Measurements from ENCODE around the gene GPR3. TPM values are rescaled to one million over a fixed set of nuclear protein-coding genes. Genes with fewer than 3 reads are reported as not detected.
A peak's percentile ranks its signal among the peaks of the same experiment; 100 is the strongest.

GPR3 gene
- total RNA-seq, 1 experiment from 2014 or later, result 0.65 TPM

DNA sequence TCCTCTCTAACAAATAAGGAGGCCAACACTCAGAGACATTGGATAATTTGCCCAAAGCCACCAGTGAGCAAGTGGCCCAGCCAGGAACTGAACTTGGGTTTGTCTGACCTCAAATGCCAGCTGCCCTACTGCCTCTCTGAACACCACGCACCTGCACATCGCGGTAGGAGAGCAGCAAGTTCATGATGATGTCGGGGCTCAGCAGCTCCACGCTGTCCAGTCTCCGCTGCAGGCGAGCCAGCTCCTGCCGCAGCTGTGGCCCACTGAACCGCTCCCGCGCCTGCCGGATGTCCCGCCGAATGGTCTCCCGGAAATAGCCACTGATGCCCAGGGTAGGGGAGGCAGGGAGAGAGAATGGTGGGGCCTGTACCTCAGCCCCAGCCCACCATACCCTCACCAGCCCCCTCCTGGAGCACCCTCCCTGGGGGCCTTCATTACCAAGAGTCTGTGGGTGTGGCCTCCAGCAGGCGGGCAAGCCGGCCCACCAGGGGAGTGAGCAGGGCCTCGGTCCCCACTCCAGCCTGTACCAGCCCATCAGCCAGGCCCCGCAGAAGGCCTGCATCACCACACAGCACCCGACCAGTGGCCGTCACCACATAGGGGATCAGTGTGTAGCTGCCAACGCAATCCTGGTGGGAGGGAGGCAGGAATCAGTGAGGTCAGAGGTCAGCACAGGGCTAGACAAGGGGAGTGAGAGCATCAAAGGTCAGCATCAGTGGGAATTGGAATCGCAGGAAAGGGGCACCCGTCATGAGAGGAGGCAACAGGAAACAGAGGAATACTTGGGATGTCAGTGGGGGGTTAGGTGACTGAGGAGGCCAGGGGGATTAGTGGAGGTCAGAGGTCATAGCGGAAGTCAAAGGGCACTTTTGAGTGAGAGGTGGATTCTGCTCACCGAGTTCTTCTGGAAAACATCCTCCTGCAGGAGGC, 28.4 kb upstream of the GPR3 start:
- ChIA-PET CTCF (interaction anchor here (1.0 to 3.2 kb wide), 2 partner anchors 24 to 65 kb away, joined by 4 to 31 read pairs; no protein-coding TSS in a partner anchor), POLR2A (interaction anchor here (4.0 to 4.1 kb wide), 2 partner anchors 10 to 19 kb away, joined by 24 to 29 read pairs; partner anchors contain the start of gene CD164L2)
- no TSS peak for BruUV-seq (replicated peaks)
- intact Hi-C loops (cut with micrococcal nuclease), result no loop called here
- DNase-seq (ENCODE audit: unreplicated experiment), result no peak
- no peaks in the 10 kb centered on the region for H3K27me3 Mint-ChIP-seq (ENCODE audit: insufficient read depth, unreplicated experiment)
- no peak overlapping the region for H3K27ac Mint-ChIP-seq (ENCODE audit: low read depth, unreplicated experiment)
- H3K4me3 Mint-ChIP-seq (ENCODE audit: unreplicated experiment), result peak overlapping the region; percentile 54
- peaks cover 31% of the 10 kb centered on the region for H3K36me3 Mint-ChIP-seq (ENCODE audit: insufficient read depth, unreplicated experiment)
- H3K4me1 Mint-ChIP-seq (ENCODE audit: insufficient read depth, unreplicated experiment), result peaks cover 16% of the 10 kb centered on the region
- TF ChIP-seq, protein P1, sequence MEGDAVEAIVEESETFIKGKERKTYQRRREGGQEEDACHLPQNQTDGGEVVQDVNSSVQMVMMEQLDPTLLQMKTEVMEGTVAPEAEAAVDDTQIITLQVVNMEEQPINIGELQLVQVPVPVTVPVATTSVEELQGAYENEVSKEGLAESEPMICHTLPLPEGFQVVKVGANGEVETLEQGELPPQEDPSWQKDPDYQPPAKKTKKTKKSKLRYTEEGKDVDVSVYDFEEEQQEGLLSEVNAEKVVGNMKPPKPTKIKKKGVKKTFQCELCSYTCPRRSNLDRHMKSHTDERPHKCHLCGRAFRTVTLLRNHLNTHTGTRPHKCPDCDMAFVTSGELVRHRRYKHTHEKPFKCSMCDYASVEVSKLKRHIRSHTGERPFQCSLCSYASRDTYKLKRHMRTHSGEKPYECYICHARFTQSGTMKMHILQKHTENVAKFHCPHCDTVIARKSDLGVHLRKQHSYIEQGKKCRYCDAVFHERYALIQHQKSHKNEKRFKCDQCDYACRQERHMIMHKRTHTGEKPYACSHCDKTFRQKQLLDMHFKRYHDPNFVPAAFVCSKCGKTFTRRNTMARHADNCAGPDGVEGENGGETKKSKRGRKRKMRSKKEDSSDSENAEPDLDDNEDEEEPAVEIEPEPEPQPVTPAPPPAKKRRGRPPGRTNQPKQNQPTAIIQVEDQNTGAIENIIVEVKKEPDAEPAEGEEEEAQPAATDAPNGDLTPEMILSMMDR (IDR thresholded peaks at IDR 0.05; ENCODE audit: unreplicated experiment), result no peak
- no peaks in the 10 kb centered on the region for H3K9me3 Mint-ChIP-seq (ENCODE audit: unreplicated experiment)

DNA sequence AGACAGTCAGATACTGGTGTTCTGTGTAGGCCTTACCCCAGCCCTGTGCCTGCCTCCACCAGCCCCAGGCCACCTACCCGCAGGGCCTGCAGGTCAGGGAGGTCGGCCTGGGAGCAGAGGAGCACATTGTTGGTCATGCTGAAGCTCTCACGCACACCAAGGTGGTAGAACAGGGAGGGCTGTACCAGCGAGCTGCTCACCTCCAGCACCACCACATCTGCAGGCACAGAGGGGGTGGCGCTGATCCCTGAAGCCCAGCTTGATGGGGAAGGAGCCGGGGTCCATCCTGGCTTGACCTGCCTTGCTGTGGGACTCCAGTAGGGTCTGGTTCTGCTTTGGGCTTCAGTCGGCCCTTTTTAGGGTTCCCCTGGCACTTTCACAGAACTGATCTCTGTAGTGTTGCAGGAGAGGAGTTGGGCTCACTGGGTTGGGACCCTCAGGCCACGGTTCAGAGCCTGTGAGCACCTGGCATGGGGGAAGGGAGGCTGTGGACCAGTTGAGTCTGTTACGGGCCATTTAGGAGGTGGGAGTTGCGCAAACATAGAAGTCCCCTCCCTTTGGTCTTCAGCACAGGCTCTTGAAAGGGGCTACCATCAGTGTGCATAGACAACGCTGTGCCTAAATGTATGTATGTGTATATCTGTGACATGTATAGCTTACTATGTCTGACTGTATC, 27.6 kb upstream of the GPR3 start:
- Mint-ChIP-seq H3K36me3 (ENCODE audit: insufficient read depth, unreplicated experiment) (peaks cover 23% of the 10 kb centered on the region), H3K9me3 (ENCODE audit: unreplicated experiment) (no peaks in the 10 kb centered on the region), H3K4me3 (ENCODE audit: unreplicated experiment) (peak overlapping the region; percentile 85), H3K4me1 (ENCODE audit: insufficient read depth, unreplicated experiment) (peaks cover 16% of the 10 kb centered on the region), H3K27ac (ENCODE audit: low read depth, unreplicated experiment) (peak overlapping the region; percentile 96), H3K27me3 (ENCODE audit: insufficient read depth, unreplicated experiment) (no peaks in the 10 kb centered on the region)
- no peak for DNase-seq (ENCODE audit: unreplicated experiment)
- POLR2A ChIA-PET, result interaction anchor here (0.7 to 4.1 kb wide), 20 partner anchors 11 to 360 kb away, joined by 3 to 78 read pairs (median 5); partner anchors contain the start of genes AHDC1, CD164L2, FAM76A and GPR3
- CTCF ChIA-PET, result interaction anchor here (0.9 to 4.8 kb wide), 10 partner anchors 8 to 66 kb away, joined by 4 to 31 read pairs (median 10); partner anchors contain the start of gene GPR3
- TF ChIP-seq, protein P1 (IDR thresholded peaks at IDR 0.05; ENCODE audit: unreplicated experiment), result no peak
- no TSS peak for BruUV-seq (replicated peaks)
- intact Hi-C loops (cut with micrococcal nuclease), result no loop called here

DNA sequence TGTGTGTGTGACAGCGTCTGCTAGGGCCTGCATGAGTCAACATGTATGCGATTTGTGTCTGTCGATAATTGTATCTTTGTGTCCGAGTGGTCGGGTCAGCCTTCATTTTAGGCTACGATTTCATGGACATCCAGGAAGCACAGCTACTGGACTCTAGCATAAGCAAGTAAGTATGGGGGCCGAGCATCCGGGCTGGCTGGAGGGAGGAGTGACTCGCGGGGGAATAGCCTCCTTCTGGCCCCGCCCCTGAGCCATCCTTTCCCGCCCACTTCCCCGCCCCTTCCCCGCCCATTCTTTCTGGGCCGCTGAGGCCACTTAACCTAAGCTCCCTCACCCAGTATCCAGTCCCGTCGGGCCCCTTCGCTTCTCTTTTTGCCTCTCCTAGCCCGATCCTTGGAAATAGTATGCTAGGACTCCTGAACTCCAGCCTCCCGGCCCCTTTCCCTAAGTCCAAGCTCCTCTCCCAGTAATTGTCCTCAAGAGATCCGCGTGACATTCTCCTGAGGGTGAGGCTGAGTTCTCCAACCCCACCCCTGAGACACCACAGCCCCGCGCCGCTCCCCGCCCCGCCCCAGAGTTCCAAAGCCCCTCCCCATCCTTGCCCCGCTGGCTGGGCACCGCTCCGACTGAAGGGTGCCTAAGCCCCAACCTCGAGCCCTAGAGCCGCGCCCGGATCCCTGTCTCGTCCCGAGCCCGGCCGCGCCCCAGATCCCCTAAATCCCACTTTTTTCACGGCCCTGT, 26.9 kb upstream of the GPR3 start:
- Mint-ChIP-seq H3K27me3 (ENCODE audit: insufficient read depth, unreplicated experiment) (no peaks in the 10 kb centered on the region), H3K4me1 (ENCODE audit: insufficient read depth, unreplicated experiment) (peaks cover 12% of the 10 kb centered on the region), H3K9me3 (ENCODE audit: unreplicated experiment) (no peaks in the 10 kb centered on the region), H3K36me3 (ENCODE audit: insufficient read depth, unreplicated experiment) (peaks cover 22% of the 10 kb centered on the region), H3K27ac (ENCODE audit: low read depth, unreplicated experiment) (peak overlapping the region; percentile 96), H3K4me3 (ENCODE audit: unreplicated experiment) (peak overlapping the region; percentile 85)
- CTCF ChIA-PET, result interaction anchor here (0.9 to 4.8 kb wide), 15 partner anchors 9 to 149 kb away, joined by 4 to 31 read pairs (median 6); partner anchors contain the start of gene GPR3
- no TSS peak for BruUV-seq (replicated peaks)
- peak; percentile 89 for DNase-seq (ENCODE audit: unreplicated experiment)
- POLR2A ChIA-PET, result interaction anchor here (0.6 to 4.1 kb wide), 26 partner anchors 11 to 465 kb away, joined by 3 to 78 read pairs (median 4); partner anchors contain the start of genes AHDC1, CD164L2, FAM76A and GPR3
- TF ChIP-seq, protein P1 (IDR thresholded peaks at IDR 0.05; ENCODE audit: unreplicated experiment), result no peak
- intact Hi-C loops (cut with micrococcal nuclease), result loop anchor here (1.0 to 2.0 kb wide), 2 partner anchors 22 to 23 kb away; no protein-coding TSS in a partner anchor
